MM.1S (cell line): ENCODE results near the gene ZNF787.
A peak's percentile ranks its signal among the peaks of the same experiment; 100 is the strongest.

Experiments
- DNase-seq: peaks from one replicate; pipeline ENCODE4 v3.0.0-alpha.2; 2015
- H2AFZ ChIP-seq: fragments of 300-600 bp; sonication (generic); 2 replicates; pipeline ENCODE4 v1.6.0; 2016; ENCODE audit warnings: antibody characterized with exemption, low read length
- H3F3A ChIP-seq: fragments of 300-600 bp; sonication (generic); 2 replicates; pipeline ENCODE4 v1.6.1; 2016; ENCODE audit warnings: mild to moderate bottlenecking, antibody characterized with exemption, low read length, moderate library complexity, mixed read lengths; ENCODE audit not compliant: insufficient read depth
- H3K27ac ChIP-seq: fragments of 300-600 bp; sonication (generic); 2 replicates; pipeline ENCODE4 v1.5.1; 2016; ENCODE audit warnings: mild to moderate bottlenecking, low read length
- H3K27me3 ChIP-seq: fragments of 300-600 bp; sonication (generic); replicated peaks from 2 replicates; pipeline ENCODE4 v1.6.0; 2016; ENCODE audit warnings: low read length; ENCODE audit not compliant: insufficient read depth
- H3K36me3 ChIP-seq: fragments of 300-600 bp; sonication (generic); replicated peaks from 2 replicates; pipeline ENCODE4 v1.6.1; 2016; ENCODE audit warnings: mild to moderate bottlenecking, low read length, mixed read lengths; ENCODE audit not compliant: insufficient read depth
- H3K4me1 ChIP-seq: fragments of 300-600 bp; sonication (generic); 2 replicates; pipeline ENCODE4 v1.6.1; 2016; ENCODE audit warnings: low read length, mixed read lengths
- H3K4me2 ChIP-seq: fragments of 300-600 bp; sonication (generic); 2 replicates; pipeline ENCODE4 v1.6.0; 2016; ENCODE audit warnings: low read depth, low read length
- H3K4me3 ChIP-seq: fragments of 300-600 bp; sonication (generic); 2 replicates; pipeline ENCODE4 v1.5.1; 2016; ENCODE audit warnings: low read length, mixed read lengths
- H3K79me2 ChIP-seq: fragments of 300-600 bp; sonication (generic); 2 replicates; pipeline ENCODE4 v1.6.1; 2016; ENCODE audit warnings: mixed run types, low read length, mixed read lengths
- H3K9ac ChIP-seq: fragments of 300-600 bp; sonication (generic); 2 replicates; pipeline ENCODE4 v1.6.1; 2016; ENCODE audit warnings: low read length, mixed read lengths
- H3K9me2 ChIP-seq: fragments of 300-600 bp; sonication (generic); replicated peaks from 2 replicates; pipeline ENCODE4 v1.6.1; 2016; ENCODE audit warnings: mild to moderate bottlenecking, low read length, mixed read lengths; ENCODE audit not compliant: insufficient read depth
- H3K9me3 ChIP-seq: fragments of 300-600 bp; sonication (generic); replicated peaks from 2 replicates; pipeline ENCODE4 v1.6.1; 2016; ENCODE audit warnings: mild to moderate bottlenecking, low read length, mixed read lengths; ENCODE audit not compliant: insufficient read depth
- H4K20me1 ChIP-seq: fragments of 300-600 bp; sonication (generic); 2 replicates; pipeline ENCODE4 v1.6.1; 2016; ENCODE audit warnings: mild to moderate bottlenecking, low read length, moderate library complexity, mixed read lengths; ENCODE audit not compliant: insufficient read depth
- EZH2 ChIP-seq: fragments of 300-600 bp; sonication (generic); optimal IDR thresholded peaks from 2 replicates; pipeline ENCODE3; 2017; ENCODE audit warnings: low read depth, mild to moderate bottlenecking, antibody characterized with exemption, low read length, mixed read lengths
- EZH2phosphoT487 ChIP-seq: fragments of 300-600 bp; sonication (generic); IDR thresholded peaks from 2 replicates; pipeline ENCODE4 v1.6.1; 2018; ENCODE audit warnings: antibody characterized with exemption, low read length
- TF ChIP-seq, protein P1 (sequence below): fragments of 300-600 bp; sonication (generic); IDR thresholded peaks from 2 replicates; pipeline ENCODE4 v1.5.1; 2016; ENCODE audit warnings: antibody characterized with exemption, low read length, mixed read lengths

The ZNF787 gene

DNA sequence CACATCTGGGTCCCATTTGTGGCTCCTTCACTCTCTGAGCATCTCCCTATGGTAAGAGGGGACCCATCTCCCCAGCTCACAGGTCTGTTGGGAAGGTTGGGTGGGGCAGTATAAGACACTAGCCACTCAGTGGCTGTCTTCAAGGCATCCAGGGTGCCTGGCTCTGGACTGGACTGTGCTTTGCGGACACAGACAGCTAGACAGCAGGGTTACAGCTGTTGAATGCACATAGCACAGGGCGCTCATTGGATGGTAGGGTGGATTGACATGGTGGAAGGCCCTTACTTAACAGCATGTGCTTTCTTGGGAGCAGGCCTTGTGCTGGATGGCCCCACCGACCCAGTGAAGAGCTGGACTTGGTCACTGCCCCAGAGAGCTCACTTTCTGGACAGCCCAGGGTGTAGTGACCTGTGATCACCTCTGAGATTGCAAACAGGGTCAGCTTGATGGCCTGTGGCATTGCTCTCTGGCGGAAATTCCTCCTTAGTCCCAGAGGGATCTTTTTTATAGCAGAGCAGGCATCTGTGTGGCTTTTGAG, 21.9 kb upstream of the ZNF787 start:
- H3K4me2 ChIP-seq, result no peak overlapping the region
- peaks cover 27% of the 10 kb centered on the region for H3K79me2 ChIP-seq
- no peaks in the 10 kb centered on the region for H3K27me3 ChIP-seq
- no peak overlapping the region for H2AFZ ChIP-seq
- no peaks in the 10 kb centered on the region for H3K9me3 ChIP-seq
- H3K36me3 ChIP-seq, result no peaks in the 10 kb centered on the region
- peaks cover 10% of the 10 kb centered on the region; the same call in 1 of the 2 replicates for H3K4me1 ChIP-seq
- H3F3A ChIP-seq, result peaks cover 8% of the 10 kb centered on the region; the same call in 1 of the 2 replicates
- no peak overlapping the region for H3K27ac ChIP-seq
- no peak overlapping the region for H3K4me3 ChIP-seq
- no peak for DNase-seq
- no peak overlapping the region for H3K9ac ChIP-seq
- no peak for TF ChIP-seq EZH2phosphoT487
- TF ChIP-seq, protein P1, sequence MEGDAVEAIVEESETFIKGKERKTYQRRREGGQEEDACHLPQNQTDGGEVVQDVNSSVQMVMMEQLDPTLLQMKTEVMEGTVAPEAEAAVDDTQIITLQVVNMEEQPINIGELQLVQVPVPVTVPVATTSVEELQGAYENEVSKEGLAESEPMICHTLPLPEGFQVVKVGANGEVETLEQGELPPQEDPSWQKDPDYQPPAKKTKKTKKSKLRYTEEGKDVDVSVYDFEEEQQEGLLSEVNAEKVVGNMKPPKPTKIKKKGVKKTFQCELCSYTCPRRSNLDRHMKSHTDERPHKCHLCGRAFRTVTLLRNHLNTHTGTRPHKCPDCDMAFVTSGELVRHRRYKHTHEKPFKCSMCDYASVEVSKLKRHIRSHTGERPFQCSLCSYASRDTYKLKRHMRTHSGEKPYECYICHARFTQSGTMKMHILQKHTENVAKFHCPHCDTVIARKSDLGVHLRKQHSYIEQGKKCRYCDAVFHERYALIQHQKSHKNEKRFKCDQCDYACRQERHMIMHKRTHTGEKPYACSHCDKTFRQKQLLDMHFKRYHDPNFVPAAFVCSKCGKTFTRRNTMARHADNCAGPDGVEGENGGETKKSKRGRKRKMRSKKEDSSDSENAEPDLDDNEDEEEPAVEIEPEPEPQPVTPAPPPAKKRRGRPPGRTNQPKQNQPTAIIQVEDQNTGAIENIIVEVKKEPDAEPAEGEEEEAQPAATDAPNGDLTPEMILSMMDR, result no peak
- no peak for TF ChIP-seq EZH2
- no peaks in the 10 kb centered on the region for H4K20me1 ChIP-seq
- no peaks in the 10 kb centered on the region for H3K9me2 ChIP-seq

DNA sequence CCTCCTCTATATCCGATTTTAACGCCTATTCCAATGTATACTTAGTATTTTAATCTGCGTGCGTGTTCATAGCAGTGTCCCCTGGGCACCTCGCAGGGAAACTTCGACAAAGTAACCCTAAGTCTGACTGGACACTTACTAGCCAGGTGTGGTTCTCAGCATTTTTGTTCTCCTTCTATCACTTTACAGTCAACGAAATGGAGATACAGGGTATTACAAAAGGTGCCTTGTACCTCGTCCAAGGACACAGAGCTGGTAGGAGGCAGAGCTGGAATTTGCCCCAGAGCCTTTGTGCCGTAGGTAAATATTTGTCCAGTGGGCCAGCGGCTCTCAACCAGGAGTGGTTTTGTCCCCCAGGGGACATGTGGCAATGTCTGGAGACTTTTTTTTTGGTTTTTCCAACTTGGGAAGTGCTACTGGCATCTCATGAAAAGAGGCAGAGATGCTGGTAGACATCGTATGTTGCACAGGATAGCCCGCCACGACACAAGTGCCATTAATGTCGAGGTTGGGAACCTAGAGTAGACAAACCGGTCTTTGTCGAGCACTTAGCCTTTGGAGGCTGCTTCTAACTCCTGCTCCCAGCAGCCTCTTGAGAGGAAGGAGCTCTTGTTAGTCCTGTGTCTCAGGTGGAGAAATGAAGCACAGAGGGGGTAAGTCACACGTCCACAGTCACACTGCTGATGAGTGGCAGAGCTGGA, 21.1 kb upstream of the ZNF787 start:
- Histone ChIP-seq H3K4me1 (peaks cover 14% of the 10 kb centered on the region), H3K27ac (no peak overlapping the region), H3K9me3 (no peaks in the 10 kb centered on the region), H3K79me2 (peaks cover 27% of the 10 kb centered on the region), H3F3A (peaks cover 12% of the 10 kb centered on the region), H4K20me1 (no peaks in the 10 kb centered on the region), H3K4me2 (peak overlapping the region; percentile 43; the same call in 1 of the 2 replicates), H3K4me3 (peak overlapping the region; percentile 43; the same call in 1 of the 2 replicates), H2AFZ (no peak overlapping the region), H3K9me2 (no peaks in the 10 kb centered on the region), H3K27me3 (no peaks in the 10 kb centered on the region), H3K9ac (no peak overlapping the region), H3K36me3 (no peaks in the 10 kb centered on the region)
- TF ChIP-seq, protein P1, result no peak
- TF ChIP-seq EZH2phosphoT487, result no peak
- no peak for TF ChIP-seq EZH2
- DNase-seq, result no peak

DNA sequence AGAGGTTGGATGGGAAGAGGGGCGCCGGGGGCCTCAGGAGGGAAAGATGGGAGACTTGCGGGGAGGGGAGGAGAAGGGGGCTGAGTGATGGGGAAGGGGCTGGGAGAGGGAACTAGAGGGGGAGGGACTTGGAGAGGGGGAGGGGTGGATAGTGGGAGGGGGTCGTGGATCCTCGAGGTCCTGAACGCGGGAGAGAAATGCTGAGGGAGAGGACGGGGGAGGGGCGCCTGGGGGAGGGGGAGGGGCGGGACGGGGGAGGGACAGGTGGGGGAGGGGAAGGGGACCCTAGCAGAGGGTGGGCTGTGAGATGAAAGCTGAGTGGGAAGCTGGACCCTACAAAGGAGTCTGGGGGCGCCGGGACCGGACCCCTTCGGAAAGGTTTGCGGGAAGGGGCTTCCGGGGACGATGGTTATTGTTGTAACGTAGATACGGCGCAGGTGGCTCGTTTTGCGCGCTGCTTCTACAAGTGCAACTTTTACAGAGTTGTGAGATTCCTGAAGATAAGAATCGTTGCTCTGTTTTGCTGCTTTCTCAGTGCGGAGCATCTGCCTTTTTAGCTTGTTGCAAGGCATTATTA, 20.4 kb upstream of the ZNF787 start:
- Histone ChIP-seq H3K9me3 (no peaks in the 10 kb centered on the region), H3K36me3 (no peaks in the 10 kb centered on the region), H3K4me3 (peak overlapping the region; percentile 68), H3K9ac (peak overlapping the region; percentile 65), H2AFZ (peak overlapping the region; percentile 71; the same call in 1 of the 2 replicates), H3K27ac (no peak overlapping the region), H3K9me2 (no peaks in the 10 kb centered on the region), H3K4me1 (peaks cover 16% of the 10 kb centered on the region), H3F3A (peaks cover 13% of the 10 kb centered on the region), H3K27me3 (no peaks in the 10 kb centered on the region), H3K79me2 (peaks cover 27% of the 10 kb centered on the region), H4K20me1 (no peaks in the 10 kb centered on the region), H3K4me2 (peak overlapping the region; percentile 43; the same call in 1 of the 2 replicates)
- TF ChIP-seq EZH2phosphoT487 (no peak), EZH2 (no peak)
- TF ChIP-seq, protein P1, result no peak
- DNase-seq, result no peak
